ENCODE data around the gene NUP42. TPM values are rescaled to one million over a fixed set of nuclear protein-coding genes. Genes with fewer than 3 reads are reported as not detected.

NUP42 gene, protein sequence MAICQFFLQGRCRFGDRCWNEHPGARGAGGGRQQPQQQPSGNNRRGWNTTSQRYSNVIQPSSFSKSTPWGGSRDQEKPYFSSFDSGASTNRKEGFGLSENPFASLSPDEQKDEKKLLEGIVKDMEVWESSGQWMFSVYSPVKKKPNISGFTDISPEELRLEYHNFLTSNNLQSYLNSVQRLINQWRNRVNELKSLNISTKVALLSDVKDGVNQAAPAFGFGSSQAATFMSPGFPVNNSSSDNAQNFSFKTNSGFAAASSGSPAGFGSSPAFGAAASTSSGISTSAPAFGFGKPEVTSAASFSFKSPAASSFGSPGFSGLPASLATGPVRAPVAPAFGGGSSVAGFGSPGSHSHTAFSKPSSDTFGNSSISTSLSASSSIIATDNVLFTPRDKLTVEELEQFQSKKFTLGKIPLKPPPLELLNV
- total RNA-seq: 18.9 and 19.2 TPM in 2 replicates

DNA sequence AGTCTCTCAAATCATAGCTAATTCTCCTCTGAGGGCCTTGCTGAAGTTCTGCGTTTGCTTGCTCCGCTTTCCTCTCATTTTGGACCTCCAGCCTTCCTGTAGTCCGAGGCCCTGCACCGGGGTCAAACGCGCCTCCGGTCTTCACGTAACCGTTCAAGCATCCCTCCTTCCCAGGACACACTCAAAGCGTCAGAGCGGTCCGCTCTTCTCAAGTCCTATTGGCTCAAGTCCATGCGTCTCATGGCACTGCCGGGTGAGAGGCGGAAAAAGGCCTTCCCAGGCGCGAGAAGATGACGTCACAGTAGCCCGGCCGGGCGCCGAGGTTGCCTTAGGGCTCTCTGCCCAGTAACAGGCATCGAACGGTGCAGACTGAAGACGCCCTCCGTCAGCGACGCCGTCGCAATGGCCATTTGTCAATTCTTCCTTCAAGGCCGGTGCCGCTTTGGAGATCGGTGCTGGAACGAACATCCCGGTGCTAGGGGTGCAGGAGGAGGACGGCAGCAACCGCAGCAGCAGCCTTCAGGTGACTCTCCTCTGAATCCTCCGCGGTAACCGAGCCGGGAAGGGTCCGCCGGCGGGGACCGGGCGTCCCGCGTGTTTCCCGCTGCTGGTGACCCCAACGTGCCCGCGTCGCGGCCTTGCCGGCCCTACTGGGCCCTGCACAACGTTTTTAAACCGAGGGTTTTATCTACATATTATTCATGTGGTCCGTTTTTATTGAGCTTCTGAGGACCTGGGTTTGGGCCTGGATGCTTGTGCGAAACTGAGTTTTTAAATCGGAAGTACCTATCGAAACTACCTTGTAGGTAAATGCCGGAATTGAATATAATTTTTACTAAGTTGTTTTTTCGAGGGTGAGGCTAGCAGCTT, at the start of gene NUP42:
NUP42 (plus strand) TSS at position 365 of the 870 bp plus-strand sequence; CDS start at position 403, 38 bp downstream.

DNA sequence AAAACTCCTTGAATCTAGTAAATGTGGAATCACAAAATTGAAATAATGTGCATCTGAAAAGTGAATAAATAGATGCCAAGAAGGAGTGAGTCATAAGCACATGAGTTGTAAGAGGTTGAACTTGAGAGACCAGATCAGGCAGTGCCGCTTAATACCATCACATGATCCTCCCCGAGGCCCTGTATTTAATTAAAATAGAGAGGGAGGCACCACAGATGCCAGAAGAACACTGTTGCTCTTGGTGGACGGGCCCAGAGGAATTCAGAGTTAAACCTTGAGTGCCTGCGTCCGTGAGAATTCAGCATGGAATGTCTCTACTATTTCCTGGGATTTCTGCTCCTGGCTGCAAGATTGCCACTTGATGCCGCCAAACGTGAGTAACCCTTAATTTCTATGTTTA, 64.7 kb downstream of the NUP42 start, which contains the start of gene GPNMB:
GPNMB (plus strand) TSS at position 221 of the 400 bp plus-strand sequence; CDS start at position 304, 83 bp downstream.

Other genes starting within 250 kb of the NUP42 start
- gene HYCC1, start 167.9 kb upstream of the NUP42 start, total RNA-seq: 15.7 and 26.3 TPM in 2 replicates
- 18.5 and 27.4 TPM in 2 replicates for gene KLHL7, start 76.3 kb upstream of the NUP42 start, total RNA-seq
- 2.0 and 4.9 TPM in 2 replicates for gene GPNMB, start 64.7 kb downstream of the NUP42 start, total RNA-seq
- gene MALSU1, start 117.3 kb downstream of the NUP42 start, total RNA-seq: 32.1 and 38.5 TPM in 2 replicates

All from placental epithelial cell (primary cell).